Hepatocyte (in vitro differentiated cells): ENCODE data around the gene CTNNA2.
A peak's percentile ranks its signal among the peaks of the same experiment; 100 is the strongest.

Experiments used
- EZH2phosphoT487 ChIP-seq: fragments of 200-600 bp; sonication (generic); IDR thresholded peaks from one replicate; pipeline ENCODE4 v1.6.1; 2018; ENCODE audit warnings: antibody characterized with exemption, mild to moderate bottlenecking, low read depth, moderate library complexity; ENCODE audit not compliant: unreplicated experiment, severe bottlenecking
- TF ChIP-seq, protein P1 (sequence below): fragments of 200-600 bp; sonication (generic); IDR thresholded peaks from 2 replicates; pipeline ENCODE4 v1.5.1; 2016; ENCODE audit warnings: antibody characterized with exemption, mild to moderate bottlenecking; ENCODE audit not compliant: poor library complexity

GRCh38 chr2:79670198-79670597, 157.3 kb downstream of the CTNNA2 start:
- TF ChIP-seq, protein P1, sequence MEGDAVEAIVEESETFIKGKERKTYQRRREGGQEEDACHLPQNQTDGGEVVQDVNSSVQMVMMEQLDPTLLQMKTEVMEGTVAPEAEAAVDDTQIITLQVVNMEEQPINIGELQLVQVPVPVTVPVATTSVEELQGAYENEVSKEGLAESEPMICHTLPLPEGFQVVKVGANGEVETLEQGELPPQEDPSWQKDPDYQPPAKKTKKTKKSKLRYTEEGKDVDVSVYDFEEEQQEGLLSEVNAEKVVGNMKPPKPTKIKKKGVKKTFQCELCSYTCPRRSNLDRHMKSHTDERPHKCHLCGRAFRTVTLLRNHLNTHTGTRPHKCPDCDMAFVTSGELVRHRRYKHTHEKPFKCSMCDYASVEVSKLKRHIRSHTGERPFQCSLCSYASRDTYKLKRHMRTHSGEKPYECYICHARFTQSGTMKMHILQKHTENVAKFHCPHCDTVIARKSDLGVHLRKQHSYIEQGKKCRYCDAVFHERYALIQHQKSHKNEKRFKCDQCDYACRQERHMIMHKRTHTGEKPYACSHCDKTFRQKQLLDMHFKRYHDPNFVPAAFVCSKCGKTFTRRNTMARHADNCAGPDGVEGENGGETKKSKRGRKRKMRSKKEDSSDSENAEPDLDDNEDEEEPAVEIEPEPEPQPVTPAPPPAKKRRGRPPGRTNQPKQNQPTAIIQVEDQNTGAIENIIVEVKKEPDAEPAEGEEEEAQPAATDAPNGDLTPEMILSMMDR, result peak; percentile 31
- no peak for TF ChIP-seq EZH2phosphoT487
